Neutrophil (primary cell): Measurements from ENCODE around the gene KERA.

Experiments used
- H3K27ac ChIP-seq: fragments of 200-600 bp; sonication (generic); 2 replicates; pipeline ENCODE4 v1.5.1; 2016; ENCODE audit warnings: mild to moderate bottlenecking, moderate library complexity
- H3K27me3 ChIP-seq: fragments of 200-600 bp; sonication (generic); 2 replicates; pipeline ENCODE4 v1.6.0; 2016; ENCODE audit warnings: mild to moderate bottlenecking
- H3K36me3 ChIP-seq: fragments of 200-600 bp; sonication (generic); 2 replicates; pipeline ENCODE4 v1.5.1; 2017
- H3K4me1 ChIP-seq, 2 experiments: fragments of 200-600 bp in 1 of 2; sonication (generic) in 1 of 2; 1 replicate in 1 of 2; 2 replicates in 1 of 2; pipeline versions ENCODE4 v1.5.1 to v1.6.1; 2013 to 2016; ENCODE audit warnings: low read depth in 1 of 2, low read length in 1 of 2, mild to moderate bottlenecking in 1 of 2, moderate library complexity in 1 of 2; ENCODE audit not compliant: control insufficient read depth in 1 of 2, insufficient read depth in 1 of 2
- H3K4me3 ChIP-seq, 2 experiments: fragments of 200-600 bp in 1 of 2; sonication (generic) in 1 of 2; 1 replicate in 1 of 2; 2 replicates in 1 of 2; pipeline ENCODE4 v1.5.1; 2013 to 2016; ENCODE audit warnings: low read depth in 1 of 2, low read length in 1 of 2, mild to moderate bottlenecking in 1 of 2, moderate library complexity in 1 of 2
- H3K9me3 ChIP-seq: fragments of 200-600 bp; sonication (generic); 2 replicates; pipeline ENCODE4 v1.5.1; 2016
- TF ChIP-seq, protein P1 (sequence below): fragments of 200-600 bp; sonication (generic); IDR thresholded peaks from 2 replicates; pipeline ENCODE4 v1.5.1; 2016; ENCODE audit warnings: antibody characterized with exemption

KERA gene, protein sequence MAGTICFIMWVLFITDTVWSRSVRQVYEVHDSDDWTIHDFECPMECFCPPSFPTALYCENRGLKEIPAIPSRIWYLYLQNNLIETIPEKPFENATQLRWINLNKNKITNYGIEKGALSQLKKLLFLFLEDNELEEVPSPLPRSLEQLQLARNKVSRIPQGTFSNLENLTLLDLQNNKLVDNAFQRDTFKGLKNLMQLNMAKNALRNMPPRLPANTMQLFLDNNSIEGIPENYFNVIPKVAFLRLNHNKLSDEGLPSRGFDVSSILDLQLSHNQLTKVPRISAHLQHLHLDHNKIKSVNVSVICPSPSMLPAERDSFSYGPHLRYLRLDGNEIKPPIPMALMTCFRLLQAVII

DNA sequence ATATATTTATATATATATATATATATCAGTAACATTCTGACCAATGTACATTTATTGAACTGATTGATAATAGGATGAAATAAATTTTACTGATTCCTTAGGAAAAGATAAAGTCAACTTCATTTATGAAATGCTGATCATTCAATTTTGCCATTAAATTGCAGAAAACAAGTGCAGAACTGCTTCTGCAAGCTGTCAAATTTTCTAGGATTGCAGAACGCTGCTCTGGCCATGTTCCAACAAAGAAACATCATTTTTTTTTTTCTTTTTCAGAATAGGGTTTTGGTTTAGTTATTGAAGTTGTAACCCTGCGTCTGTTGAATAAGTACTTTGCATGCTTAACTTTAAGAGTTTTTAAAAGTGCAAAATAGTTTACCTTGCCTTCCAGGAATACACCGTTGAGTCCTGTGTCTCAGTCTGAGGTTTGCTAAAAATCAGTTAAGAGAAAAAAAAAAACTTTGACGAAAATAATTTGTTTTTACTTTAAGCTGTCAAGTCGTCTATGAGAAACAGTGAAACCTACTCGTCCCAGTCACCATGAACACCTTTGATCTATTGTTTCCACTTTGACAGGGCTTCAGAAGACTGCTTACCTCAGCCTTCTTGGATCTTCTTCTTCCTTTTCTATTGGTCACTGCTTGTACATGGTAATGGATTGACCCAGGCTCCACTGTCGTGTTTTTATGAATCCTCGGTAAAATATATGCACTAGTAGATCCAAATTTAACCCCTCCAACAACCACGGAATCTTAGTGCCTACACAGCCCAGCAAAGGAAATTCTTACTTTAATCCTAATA, at the start of gene KERA:
KERA (minus strand) TSS at position 657 of the 798 bp plus-strand sequence. CDS start 1,743 bp downstream, outside the sequence.
- Histone ChIP-seq H3K36me3 (no peaks in the 10 kb centered on the region), H3K4me3 (no peak within 1 kb of the TSS), H3K9me3 (no peaks in the 10 kb centered on the region), H3K27me3 (no peaks in the 10 kb centered on the region), H3K4me1 (no peaks in the 10 kb centered on the region), H3K27ac (no peak within 1 kb of the TSS)
- TF ChIP-seq, protein P1, sequence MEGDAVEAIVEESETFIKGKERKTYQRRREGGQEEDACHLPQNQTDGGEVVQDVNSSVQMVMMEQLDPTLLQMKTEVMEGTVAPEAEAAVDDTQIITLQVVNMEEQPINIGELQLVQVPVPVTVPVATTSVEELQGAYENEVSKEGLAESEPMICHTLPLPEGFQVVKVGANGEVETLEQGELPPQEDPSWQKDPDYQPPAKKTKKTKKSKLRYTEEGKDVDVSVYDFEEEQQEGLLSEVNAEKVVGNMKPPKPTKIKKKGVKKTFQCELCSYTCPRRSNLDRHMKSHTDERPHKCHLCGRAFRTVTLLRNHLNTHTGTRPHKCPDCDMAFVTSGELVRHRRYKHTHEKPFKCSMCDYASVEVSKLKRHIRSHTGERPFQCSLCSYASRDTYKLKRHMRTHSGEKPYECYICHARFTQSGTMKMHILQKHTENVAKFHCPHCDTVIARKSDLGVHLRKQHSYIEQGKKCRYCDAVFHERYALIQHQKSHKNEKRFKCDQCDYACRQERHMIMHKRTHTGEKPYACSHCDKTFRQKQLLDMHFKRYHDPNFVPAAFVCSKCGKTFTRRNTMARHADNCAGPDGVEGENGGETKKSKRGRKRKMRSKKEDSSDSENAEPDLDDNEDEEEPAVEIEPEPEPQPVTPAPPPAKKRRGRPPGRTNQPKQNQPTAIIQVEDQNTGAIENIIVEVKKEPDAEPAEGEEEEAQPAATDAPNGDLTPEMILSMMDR: no peak

DNA sequence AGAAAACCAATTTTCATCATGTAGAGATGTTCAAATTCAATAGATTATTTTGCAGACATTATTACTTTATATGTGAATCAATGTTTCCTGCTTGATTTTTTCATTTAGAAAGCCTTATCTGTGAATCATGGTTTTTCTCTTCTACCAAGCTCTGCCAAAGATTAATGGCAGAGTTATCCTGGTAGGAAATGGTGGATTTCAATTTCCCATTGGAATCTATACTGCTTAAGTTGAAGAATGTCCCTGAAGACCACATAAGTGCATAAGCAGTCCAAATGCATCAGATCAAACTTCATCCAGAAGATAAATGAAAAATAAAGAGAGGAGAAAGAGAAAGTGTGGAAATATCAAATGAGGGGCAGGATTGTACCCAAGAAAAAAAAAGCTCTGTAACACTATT, 48.5 kb upstream of the KERA start:
- TF ChIP-seq, protein P1: no peak
- no peaks in the 10 kb centered on the region for H3K9me3 ChIP-seq
- H3K4me3 ChIP-seq: no peak overlapping the region
- H3K27ac ChIP-seq: no peak overlapping the region
- no peaks in the 10 kb centered on the region for H3K4me1 ChIP-seq
- no peaks in the 10 kb centered on the region for H3K36me3 ChIP-seq
- H3K27me3 ChIP-seq: no peaks in the 10 kb centered on the region

DNA sequence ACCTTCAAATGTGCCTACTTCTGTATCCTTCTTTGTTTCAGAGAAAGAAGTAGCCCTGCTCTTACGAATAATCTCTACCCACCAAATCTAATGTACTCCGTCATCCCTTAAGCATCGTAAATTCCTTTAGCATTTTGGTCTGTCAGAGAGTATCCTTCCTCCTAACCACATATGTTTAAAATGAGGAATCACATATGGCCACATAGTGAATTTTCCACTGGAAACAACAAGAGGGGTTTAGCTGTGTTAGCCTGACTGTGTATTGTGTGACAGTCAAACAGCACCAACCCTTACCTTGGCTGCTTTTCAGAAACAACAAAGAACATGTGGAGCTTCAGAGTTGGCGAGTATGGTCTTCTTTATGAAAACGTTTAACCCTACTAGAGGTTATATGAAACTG, 48.0 kb upstream of the KERA start:
- Histone ChIP-seq H3K4me3 (no peak overlapping the region), H3K9me3 (no peaks in the 10 kb centered on the region), H3K4me1 (no peaks in the 10 kb centered on the region), H3K27ac (no peak overlapping the region), H3K36me3 (no peaks in the 10 kb centered on the region), H3K27me3 (no peaks in the 10 kb centered on the region)
- TF ChIP-seq, protein P1: no peak

DNA sequence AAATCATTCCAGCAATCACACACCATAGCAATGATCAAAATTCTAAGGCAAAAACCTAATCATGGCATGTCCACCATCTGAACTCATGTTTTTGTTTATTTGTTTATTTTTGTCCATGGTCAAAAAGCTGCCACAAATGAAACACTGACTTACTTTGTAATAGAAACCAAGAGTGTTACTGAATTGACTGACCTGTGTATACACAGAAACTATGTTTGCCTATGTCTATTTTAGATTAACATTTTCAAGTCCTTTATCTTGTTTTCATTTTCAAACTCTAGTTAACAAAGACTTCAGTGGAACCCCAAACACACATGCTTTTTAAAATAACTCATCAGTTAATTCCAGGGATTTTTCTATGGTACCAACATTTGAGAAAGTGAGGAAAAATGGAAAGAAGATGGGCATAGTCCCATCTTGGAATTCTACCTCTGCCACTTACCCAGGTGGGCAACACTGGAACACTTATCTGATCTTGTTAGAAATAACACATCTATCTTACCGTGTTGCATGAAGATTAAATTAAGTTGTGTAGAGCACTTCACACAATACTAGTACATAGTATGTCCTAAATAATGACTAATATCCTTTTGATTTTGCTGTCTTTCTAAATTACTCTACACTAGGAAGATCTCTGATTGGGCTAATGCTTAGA, 47.1 kb upstream of the KERA start:
- no peaks in the 10 kb centered on the region for H3K4me1 ChIP-seq
- H3K9me3 ChIP-seq: no peaks in the 10 kb centered on the region
- H3K27ac ChIP-seq: no peak overlapping the region
- TF ChIP-seq, protein P1: no peak
- no peaks in the 10 kb centered on the region for H3K27me3 ChIP-seq
- no peak overlapping the region for H3K4me3 ChIP-seq
- no peaks in the 10 kb centered on the region for H3K36me3 ChIP-seq

DNA sequence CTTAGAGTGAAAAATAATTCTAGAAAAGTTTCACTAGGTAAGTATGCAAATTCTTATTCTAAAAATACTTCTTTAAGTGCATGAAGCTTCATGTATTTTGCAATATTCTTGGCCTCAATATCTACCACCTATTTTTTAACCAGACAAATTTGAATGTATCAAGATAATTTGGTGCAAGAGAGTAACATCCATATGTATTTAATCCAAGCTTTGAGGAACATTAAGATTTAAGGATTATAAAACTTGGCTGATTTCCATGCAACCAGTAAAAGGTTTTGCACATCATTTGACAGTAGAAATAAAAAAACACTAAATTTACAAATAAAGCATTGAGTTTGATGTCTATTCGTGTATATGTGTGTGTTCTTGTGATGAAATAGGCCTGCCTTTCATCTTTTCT, 45.8 kb upstream of the KERA start:
- no peaks in the 10 kb centered on the region for H3K36me3 ChIP-seq
- TF ChIP-seq, protein P1: no peak
- no peaks in the 10 kb centered on the region for H3K9me3 ChIP-seq
- H3K4me1 ChIP-seq: no peaks in the 10 kb centered on the region
- no peaks in the 10 kb centered on the region for H3K27me3 ChIP-seq
- H3K4me3 ChIP-seq: no peak overlapping the region
- H3K27ac ChIP-seq: no peak overlapping the region
